NOMO-1 (cell line): ENCODE measurements around the gene POLE2.
"Not testable (repeated sequence)": the region's sequence is repeated elsewhere in the genome, so short reads cannot be mapped to it uniquely, and the experiment has no call there.

Source experiments
- DNase-seq, 2 experiments: peaks; one replicate each; lab custom pipeline; 2025; ENCODE audit not compliant: unreplicated experiment in 2 of 2; lab: John Stamatoyannopoulos, UW

POLE2 gene

GRCh38 chr14:49659526-49660455, 28.2 kb downstream of the POLE2 start:
- no peak for DNase-seq

GRCh38 chr14:49657500-49657899, 30.5 kb downstream of the POLE2 start:
- not testable (repeated sequence) for DNase-seq

DNA sequence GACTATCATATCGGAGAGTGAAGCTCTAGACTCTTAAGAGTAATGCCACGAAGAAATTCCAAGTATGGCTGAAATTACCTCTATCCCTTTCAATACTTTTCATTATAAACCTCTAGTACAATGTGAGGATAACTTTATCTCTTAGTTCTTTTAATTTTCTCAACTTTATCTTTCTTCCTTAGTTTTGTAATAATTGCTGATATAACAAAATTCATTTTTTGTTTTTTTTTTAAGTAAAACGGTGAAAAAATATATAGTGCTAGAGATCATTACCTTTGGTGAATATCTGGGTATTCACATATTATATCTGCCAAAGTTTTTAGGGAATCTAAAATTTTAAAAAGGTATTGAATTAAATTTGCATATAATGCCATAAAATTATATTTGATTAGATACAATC, 33.5 kb downstream of the POLE2 start:
- DNase-seq: no peak

- DNase-seq: no peak
These were observed 34.5 kb downstream of the POLE2 start for GRCh38 chr14:49653508-49653907.

DNA sequence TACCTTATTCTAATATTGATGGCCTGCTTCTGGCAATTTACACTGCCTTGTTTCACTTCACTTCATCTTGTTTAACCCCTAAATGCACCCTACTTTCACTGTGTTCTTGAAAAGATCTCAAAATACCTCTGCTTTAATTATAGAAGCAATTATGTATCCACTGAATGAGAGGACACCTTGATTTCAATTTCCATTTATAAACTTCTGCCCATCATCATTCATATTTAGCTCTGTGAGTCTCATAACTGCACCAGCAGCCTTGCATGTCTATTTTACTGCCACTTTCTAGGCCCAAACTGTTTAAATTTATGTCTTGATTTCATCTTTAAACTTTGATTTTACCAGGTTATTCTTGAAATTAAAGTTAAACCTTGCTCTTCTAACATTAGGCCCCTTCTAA, 45.9 kb downstream of the POLE2 start:
- no peak for DNase-seq

GRCh38 chr14:49641697-49642129, 46.3 kb downstream of the POLE2 start:
- no peak for DNase-seq

DNA sequence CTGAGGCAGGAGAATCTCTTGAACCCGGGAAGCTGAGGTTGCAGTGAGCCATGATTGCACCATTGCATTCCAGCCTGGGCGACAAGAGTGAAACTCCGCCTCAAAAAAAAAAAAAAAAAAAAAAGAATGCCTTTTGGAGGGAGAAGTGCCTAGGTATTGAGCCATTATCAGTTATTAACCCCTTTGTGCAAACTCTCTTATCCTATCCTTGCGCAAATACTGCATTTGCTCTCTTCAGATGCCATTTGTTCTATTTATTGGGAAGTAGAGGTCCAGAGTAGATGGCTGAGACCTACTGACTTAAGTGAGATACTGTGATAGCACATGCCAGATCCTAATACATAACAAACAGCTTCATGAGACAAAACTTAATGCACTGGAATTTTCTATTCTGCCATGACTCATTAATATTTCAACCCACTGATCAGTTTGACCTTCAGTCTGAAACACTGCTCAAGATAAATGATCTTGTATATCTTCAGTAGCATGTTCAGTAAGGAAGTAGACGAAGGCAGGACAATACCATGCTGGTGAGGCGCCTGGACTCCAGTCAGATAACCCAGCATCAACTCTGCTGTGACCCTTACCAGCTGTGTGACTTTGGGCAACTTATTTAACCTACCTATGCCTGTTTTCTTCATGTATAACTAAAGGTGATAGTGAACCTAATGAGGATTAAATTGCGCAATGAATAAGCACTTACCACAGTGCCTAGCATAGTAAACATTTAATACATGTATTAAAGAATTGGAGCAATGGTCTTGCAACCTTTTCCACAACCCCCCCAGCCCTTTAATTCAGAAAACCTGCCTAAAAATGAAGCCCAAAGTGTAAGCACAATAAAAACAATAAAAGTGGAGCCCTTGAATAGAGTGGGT, 47.2 kb downstream of the POLE2 start:
- no peak for DNase-seq

DNA sequence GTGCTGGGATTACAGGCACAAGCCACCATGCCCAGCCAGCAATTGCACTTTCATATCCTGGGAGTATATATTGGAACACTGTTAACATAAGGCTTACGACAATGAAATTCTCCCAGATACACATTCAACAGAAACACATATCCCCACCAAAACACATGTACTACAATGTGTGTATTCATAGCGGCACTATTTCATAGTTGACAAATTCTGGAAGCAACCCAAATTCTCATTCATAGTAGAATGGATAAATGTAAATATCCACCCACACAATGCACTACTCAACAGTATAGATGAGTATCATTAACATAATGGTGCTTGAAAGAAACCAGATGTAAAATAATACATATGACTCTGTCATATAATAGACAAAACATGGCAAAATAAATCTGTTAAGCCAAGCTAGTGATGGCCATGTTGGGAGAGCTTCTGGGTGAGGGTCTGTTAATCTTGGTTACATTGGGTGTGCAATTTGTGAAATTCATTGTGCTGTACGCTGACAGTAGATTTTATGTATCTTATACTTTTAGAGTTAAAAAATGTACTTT, 50.4 kb downstream of the POLE2 start:
- DNase-seq: no peak

DNA sequence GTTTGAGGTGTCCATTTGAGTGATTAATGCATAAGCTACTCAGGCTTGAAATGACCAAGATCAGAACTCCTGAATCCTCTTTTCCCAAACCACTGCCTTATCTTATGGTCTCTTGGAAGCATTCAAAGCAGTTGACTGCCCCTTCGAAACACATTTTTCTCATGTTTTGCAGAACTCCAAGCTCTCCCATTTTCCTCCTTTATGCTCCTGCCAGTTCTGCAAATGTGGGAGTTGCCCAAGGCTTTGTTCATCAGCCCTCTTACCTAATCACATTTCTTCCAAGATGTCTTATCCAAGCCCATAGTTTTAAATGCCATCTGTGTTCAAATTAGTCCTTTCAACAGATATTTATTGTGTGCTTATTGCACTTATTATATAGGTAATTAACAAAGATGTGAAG, 51.1 kb downstream of the POLE2 start:
- no peak for DNase-seq

GRCh38 chr14:49634547-49635334, 53.3 kb downstream of the POLE2 start, which contains the start of gene DNAAF2:
Gene DNAAF2 (minus strand): TSS chr14:49635244. CDS start chr14:49635149, 95 bp downstream.
- DNase-seq: peak; percentile 52 to 77

GRCh38 chr14:49633640-49634546, 54.1 kb downstream of the POLE2 start:
- peak; percentile 86 to 87 for DNase-seq

DNA sequence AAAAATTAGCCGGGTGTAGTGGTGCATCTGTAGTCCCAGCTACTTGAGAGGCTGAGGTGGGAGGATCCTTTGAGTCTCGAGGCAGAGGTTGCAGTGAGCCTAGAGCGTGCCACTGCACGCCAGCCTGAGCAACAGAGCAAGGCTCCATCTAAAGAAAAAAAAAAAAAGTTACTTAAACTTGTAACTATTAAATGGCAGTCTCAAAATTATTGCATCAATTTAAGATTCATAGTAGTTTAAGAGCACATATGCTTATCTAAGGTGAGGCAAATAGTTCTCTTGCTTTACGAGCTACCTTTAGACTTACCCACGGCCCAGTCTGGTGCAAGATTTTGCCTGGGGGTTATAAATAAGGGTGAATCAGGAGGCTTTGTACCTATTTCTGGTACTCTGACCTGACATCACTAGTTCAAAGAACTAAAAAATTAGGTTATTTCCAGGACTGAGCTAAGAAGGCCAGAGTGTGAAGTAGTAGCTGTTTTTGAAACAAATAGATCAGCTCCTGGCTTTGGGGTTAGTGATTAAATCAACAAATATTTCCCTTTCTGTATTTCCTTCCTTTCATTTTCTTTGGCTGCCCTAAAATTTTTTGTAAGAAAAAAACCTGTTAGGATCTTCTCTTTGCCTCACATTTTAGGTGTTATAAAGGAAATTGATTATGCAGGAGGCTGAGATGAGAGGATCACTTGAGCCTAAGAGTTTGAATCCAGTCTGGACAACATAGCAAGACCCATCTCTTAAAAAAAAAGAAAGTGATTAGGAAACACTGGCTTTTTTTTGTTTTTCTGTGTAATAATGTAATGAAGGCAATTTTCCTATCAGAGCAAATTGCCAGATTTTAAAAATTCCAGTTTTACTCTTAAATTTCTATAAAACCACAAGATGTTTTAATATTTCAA, 63.8 kb downstream of the POLE2 start:
- DNase-seq: no peak

DNA sequence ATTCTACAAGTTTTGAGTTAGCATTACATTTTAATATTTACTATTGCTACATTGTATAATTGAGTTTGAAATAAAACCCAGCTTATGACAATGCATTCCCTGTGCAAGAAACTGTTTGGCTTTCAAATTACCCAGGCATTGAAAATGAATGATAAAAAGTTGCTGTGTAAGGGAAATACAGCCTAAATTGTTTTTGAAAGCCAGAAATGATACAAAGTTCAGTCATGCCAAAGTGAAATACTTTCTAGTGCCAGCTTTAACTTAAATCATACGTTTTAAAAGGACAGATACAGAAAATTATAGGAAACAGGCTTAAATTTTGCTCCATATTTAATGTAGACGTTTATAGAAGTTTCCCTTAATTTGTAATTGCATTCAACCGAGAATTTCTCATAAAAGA, 64.6 kb downstream of the POLE2 start:
- DNase-seq: no peak

- DNase-seq: no peak
These were observed 65.9 kb downstream of the POLE2 start for GRCh38 chr14:49622022-49622607.

- DNase-seq: peak; percentile 68 to 80
These were observed 66.7 kb downstream of the POLE2 start for GRCh38 chr14:49621114-49621881.

DNA sequence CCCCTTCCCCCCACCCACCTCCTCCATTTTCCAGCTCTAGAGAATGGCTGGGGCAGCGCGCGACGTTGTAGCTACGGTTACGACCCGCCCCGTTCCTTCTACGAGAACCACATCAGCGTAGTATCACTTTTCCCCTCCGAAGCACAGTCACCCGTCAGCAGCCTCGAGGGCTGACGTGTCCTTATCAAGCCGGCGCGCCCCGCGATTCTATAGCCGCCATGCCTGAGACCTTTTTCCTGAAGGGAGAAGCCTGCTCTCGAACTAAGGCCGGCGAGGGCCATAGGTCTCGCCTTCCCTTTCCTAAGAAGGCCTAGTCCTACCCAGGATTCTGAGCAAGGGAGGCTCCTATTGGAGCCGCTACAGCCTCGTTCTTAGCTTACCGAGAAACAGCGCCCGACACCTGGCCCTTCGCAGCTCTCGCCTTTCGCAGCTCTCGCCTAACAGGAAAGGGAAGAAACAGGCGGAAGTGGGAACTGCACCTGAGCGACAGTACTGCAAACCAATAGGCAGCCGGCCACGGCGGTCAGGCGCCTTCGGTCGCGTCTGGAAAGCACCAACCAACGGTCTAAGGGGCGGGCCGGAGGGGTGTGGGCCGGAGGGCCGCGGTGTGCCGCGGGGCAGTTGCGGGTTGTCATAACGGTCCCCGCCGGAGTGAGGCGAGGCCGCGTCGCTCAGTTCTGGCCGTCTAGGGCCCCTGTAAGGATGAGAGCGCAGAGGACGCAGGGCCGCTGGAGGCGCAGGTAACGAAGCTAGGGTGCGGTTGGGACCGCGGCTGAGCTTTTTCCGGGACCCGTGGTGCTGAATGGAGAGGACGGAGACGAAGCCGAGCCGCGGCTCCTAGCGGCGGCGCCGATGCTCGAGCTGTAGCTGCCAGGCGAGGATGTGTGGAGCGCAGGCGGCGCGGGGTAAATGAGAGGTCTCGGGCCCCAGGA, 67.6 kb downstream of the POLE2 start, which contains the start of the genes MGAT2 and RPL36AL:
TSS of gene MGAT2 (plus strand) at position 618 of the 932 bp plus-strand sequence. CDS start 470 bp downstream, outside the sequence.
TSS of gene RPL36AL (minus strand) at position 445 of the 932 bp plus-strand sequence. CDS start 1,522 bp downstream, outside the sequence.
- peak; percentile 95 to 99 for DNase-seq
